Measurements from ENCODE around the gene ATE1. TPM values are rescaled to one million over a fixed set of nuclear protein-coding genes. Genes with fewer than 3 reads are reported as not detected.

ATE1 gene
- total and polyA plus RNA-seq, 2 donors (not counting 3 experiments of a cell fraction or from before 2014, with no cell fraction given), result 8.7 to 27.1 TPM

DNA sequence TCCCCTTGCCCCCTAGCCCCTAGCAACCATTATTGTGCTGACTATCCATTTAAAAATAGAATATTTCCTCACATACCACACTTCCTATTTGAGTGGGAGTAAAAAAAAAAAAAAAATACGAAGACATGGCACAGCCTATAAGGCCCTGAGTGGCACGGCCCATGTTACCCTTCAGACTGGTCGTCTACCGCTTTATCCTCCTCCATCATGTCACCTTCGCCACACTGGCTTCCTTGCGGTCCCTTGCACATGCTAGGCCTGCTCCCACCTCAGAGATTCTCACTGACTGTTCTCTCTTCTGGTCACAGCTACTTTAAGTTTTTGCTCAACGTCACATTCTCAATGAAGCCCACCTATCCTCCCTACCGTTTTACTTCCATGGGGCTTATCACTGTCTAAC is 130.3 kb downstream of the ATE1 start:
- no peaks in the 10 kb centered on the region for H3K36me3 ChIP-seq (ENCODE audit: control insufficient read depth in 2 of 2, extremely low read depth in 1 of 2, insufficient read depth in 2 of 2, low read length in 2 of 2)
- H3K27ac ChIP-seq (ENCODE audit: insufficient read depth, low read depth, low read length), result no peak overlapping the region
- no peaks in the 10 kb centered on the region for H3K27me3 ChIP-seq (ENCODE audit: control insufficient read depth in 2 of 2, insufficient read depth in 2 of 2, low read length in 2 of 2)
- no TSS peak for BruUV-seq (replicated peaks)
- FAIRE-seq (no peak), DNase-seq (ENCODE audit: low read depth, low spot score) (no peak)
- no peak overlapping the region for H3K4me3 ChIP-seq (replicated peaks in 1 of 3; ENCODE audit: insufficient read depth in 1 of 3, low read depth in 1 of 3, low read length in 3 of 3)
- H3K4me1 ChIP-seq (ENCODE audit: control insufficient read depth, extremely low read depth, insufficient read depth, low read length), result peaks cover 9% of the 10 kb centered on the region
- dilution Hi-C loops (cut with MboI; ENCODE audit: extremely low pct_ligation_motif_present, low sequenced_read_pairs), result no loop called here
- CTCF ChIA-PET, result no interaction called here
- H3K9me3 ChIP-seq (replicated peaks; ENCODE audit: control insufficient read depth, insufficient read depth, low read length), result no peaks in the 10 kb centered on the region
- H3K79me2 ChIP-seq (ENCODE audit: control insufficient read depth, insufficient read depth, low read length), result no peaks in the 10 kb centered on the region
- TF ChIP-seq POLR2A (IDR thresholded peaks at IDR 0.05; ENCODE audit: low read depth, low read length) (no peak), FOS (IDR thresholded peaks at IDR 0.05; ENCODE audit: borderline replicate concordance, insufficient read depth, low read length) (no peak), JUN (IDR thresholded peaks at IDR 0.05; ENCODE audit: borderline replicate concordance, insufficient read depth, insufficient read length, low read depth) (no peak), POLR2AphosphoS5 (IDR thresholded peaks at IDR 0.05; ENCODE audit: insufficient read depth, low read depth, low read length) (no peak), EZH2 (IDR thresholded peaks at IDR 0.05; ENCODE audit: borderline replicate concordance, low read depth, low read length, severe bottlenecking) (no peak), MYC (IDR thresholded peaks at IDR 0.05; ENCODE audit: low read depth, low read length) (no peak), GATA2 (IDR thresholded peaks at IDR 0.05; ENCODE audit: insufficient read depth, insufficient read length, low read depth, low read length) (no peak)
- TF ChIP-seq, protein P1, sequence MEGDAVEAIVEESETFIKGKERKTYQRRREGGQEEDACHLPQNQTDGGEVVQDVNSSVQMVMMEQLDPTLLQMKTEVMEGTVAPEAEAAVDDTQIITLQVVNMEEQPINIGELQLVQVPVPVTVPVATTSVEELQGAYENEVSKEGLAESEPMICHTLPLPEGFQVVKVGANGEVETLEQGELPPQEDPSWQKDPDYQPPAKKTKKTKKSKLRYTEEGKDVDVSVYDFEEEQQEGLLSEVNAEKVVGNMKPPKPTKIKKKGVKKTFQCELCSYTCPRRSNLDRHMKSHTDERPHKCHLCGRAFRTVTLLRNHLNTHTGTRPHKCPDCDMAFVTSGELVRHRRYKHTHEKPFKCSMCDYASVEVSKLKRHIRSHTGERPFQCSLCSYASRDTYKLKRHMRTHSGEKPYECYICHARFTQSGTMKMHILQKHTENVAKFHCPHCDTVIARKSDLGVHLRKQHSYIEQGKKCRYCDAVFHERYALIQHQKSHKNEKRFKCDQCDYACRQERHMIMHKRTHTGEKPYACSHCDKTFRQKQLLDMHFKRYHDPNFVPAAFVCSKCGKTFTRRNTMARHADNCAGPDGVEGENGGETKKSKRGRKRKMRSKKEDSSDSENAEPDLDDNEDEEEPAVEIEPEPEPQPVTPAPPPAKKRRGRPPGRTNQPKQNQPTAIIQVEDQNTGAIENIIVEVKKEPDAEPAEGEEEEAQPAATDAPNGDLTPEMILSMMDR (IDR thresholded peaks at IDR 0.05; ENCODE audit: extremely low read depth in 1 of 2, insufficient read depth in 1 of 2, low read depth in 1 of 2, low read length in 2 of 2), result no peak
- TF ChIP-seq, protein P2, sequence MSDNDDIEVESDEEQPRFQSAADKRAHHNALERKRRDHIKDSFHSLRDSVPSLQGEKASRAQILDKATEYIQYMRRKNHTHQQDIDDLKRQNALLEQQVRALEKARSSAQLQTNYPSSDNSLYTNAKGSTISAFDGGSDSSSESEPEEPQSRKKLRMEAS (IDR thresholded peaks at IDR 0.05; ENCODE audit: insufficient read depth, insufficient read length), result no peak
- H2AFZ ChIP-seq (ENCODE audit: low read depth, low read length), result no peak overlapping the region
- no peak overlapping the region for H3K9ac ChIP-seq (replicated peaks; ENCODE audit: extremely low read depth, insufficient read depth, low read length)
- POLR2A ChIA-PET, result interaction anchor here (0.7 kb wide), 1 partner anchor 49 kb away, joined by 3 read pairs; no protein-coding TSS in a partner anchor
- no peak overlapping the region for H3K4me2 ChIP-seq (ENCODE audit: insufficient read depth, low read length)
- no peaks in the 10 kb centered on the region for H3K9me1 ChIP-seq (replicated peaks; ENCODE audit: control insufficient read depth, extremely low read depth, insufficient read depth, low read length)
- intact Hi-C loops (cut with micrococcal nuclease), result no loop called here
- no peaks in the 10 kb centered on the region for H4K20me1 ChIP-seq (replicated peaks; ENCODE audit: control insufficient read depth, extremely low read depth, insufficient read depth, low read length)
